Measurements from ENCODE around the gene DUSP19.

Gene DUSP19

GRCh38 chr2:183069174-183069573, 9.4 kb upstream of the DUSP19 start:
- DNase-seq, result no peak

GRCh38 chr2:183070942-183071844, 7.4 kb upstream of the DUSP19 start:
- DNase-seq, result no peak

GRCh38 chr2:183072177-183072576, 6.4 kb upstream of the DUSP19 start:
- DNase-seq, result no peak

GRCh38 chr2:183078163-183078463, 434 bp upstream of the DUSP19 start:
- DNase-seq, result no peak

- DNase-seq, result no peak
Observed at GRCh38 chr2:183079139-183079775, 710 bp downstream of the DUSP19 start.

- DNase-seq, result peak in 1 of 2 experiments; percentile 4
Observed at GRCh38 chr2:183081911-183082310, 3.4 kb downstream of the DUSP19 start.

GRCh38 chr2:183088061-183088460, 9.5 kb downstream of the DUSP19 start:
- DNase-seq, result no peak

GRCh38 chr2:183089192-183089851, 10.8 kb downstream of the DUSP19 start:
- DNase-seq, result no peak

- no peak for DNase-seq
Observed at GRCh38 chr2:183091318-183091953, 12.9 kb downstream of the DUSP19 start.

- no peak for DNase-seq
Observed at GRCh38 chr2:183091954-183092345, 13.4 kb downstream of the DUSP19 start.

- DNase-seq, result no peak
Observed at GRCh38 chr2:183093857-183094657, 15.5 kb downstream of the DUSP19 start.

- no peak for DNase-seq
Observed at GRCh38 chr2:183105402-183106134, 27.0 kb downstream of the DUSP19 start.

- DNase-seq, result no peak
Observed at GRCh38 chr2:183112577-183112976, 34.0 kb downstream of the DUSP19 start.

GRCh38 chr2:183113630-183114029, 35.1 kb downstream of the DUSP19 start:
- DNase-seq, result no peak

GRCh38 chr2:183117226-183117625, 38.7 kb downstream of the DUSP19 start:
- no peak for DNase-seq

- no peak for DNase-seq
Observed at GRCh38 chr2:183123117-183123958, 44.8 kb downstream of the DUSP19 start.

- no peak for DNase-seq
Observed at GRCh38 chr2:183123959-183124221, 45.3 kb downstream of the DUSP19 start.

- peak; percentile 80 to 87 for DNase-seq
Observed at GRCh38 chr2:183124222-183124956, 45.8 kb downstream of the DUSP19 start, which contains the start of gene NUP35. Gene NUP35, plus strand, starts transcription at chr2:183124443. Its CDS starts 15 bp downstream, at chr2:183124458.

- no peak for DNase-seq
Observed at GRCh38 chr2:183124957-183125255, 46.4 kb downstream of the DUSP19 start.

- DNase-seq, result no peak
Observed at GRCh38 chr2:183125659-183126341, 47.3 kb downstream of the DUSP19 start.

All from SW 1271 (cell line).